HCT116 (cell line): ENCODE measurements around the gene ACVR1B. TPM values are rescaled to one million over a fixed set of nuclear protein-coding genes. Genes with fewer than 3 reads are reported as not detected.

Source experiments
- ATAC-seq: fragments of 200-7000 bp; cut with Tn5 transposase; 2 replicates; pipeline ENCODE4 v1.9.1; 2020; ENCODE audit warnings: mild to moderate bottlenecking, moderate library complexity
- BruUV-seq: library from RNA; stranded (reverse); fragments of 400-500 nt; replicated peaks from 2 replicates; lab custom pipeline; 2021; lab: Mats Ljungman, UMichigan
- CTCF ChIA-PET: fragments of 300-600 bp; sonication (Branson Sonifier 250); formaldehyde crosslinking; loops from one replicate; lab custom pipeline; 2021; ENCODE audit warnings: antibody characterized with exemption; lab: Charles Lee
- POLR2A ChIA-PET: fragments of 300-600, 350-600 bp; sonication (Branson Sonifier 250); formaldehyde crosslinking; loops from one replicate; lab custom pipeline; 2021; ENCODE audit warnings: antibody characterized with exemption; lab: Charles Lee
- RAD21 ChIA-PET, 2 experiments: fragments of 300-600 bp; sonication (Branson Sonifier 250); formaldehyde crosslinking; loops; one replicate each; lab custom pipeline; 2023; ENCODE audit warnings: low total read pairs in 2 of 2; ENCODE audit not compliant: uncharacterized antibody in 2 of 2, unreplicated experiment in 2 of 2, low non-redundant PET in 1 of 2; lab: Charles Lee
- DNase-seq: peaks from one replicate; pipeline ENCODE4 v3.0.0-alpha.2; 2010; ENCODE audit warnings: low read depth, low spot score
- H2AFZ ChIP-seq: fragments of 200-600 bp; shearing (Covaris generic), sonication (generic); 2 replicates; pipeline ENCODE4 v1.6.1; 2017; ENCODE audit warnings: low read depth, mixed run types, mixed read lengths, antibody characterized with exemption, low read length; ENCODE audit not compliant: poor library complexity, severe bottlenecking
- H3K27ac ChIP-seq: 2 replicates; pipeline ENCODE4 v1.5.1; 2012; ENCODE audit warnings: low read depth, low read length
- H3K27me3 ChIP-seq: fragments of 200-600 bp; sonication (generic); 2 replicates; pipeline ENCODE4 v1.6.1; 2016; ENCODE audit warnings: mixed run types, low read length, mixed read lengths; ENCODE audit not compliant: insufficient read depth
- H3K36me3 ChIP-seq, 2 experiments: fragments of 200-500 bp in 1 of 2; fragments of 200-600 bp in 1 of 2; sonication (Bioruptor generic) in 1 of 2; sonication (generic) in 1 of 2; 2 replicates each; pipeline versions ENCODE4 v1.5.1 to v1.6.1; 2014 to 2016; ENCODE audit warnings: low read length in 2 of 2, inconsistent platforms in 1 of 2, mixed read lengths in 1 of 2, mixed run types in 1 of 2; ENCODE audit not compliant: insufficient read depth in 2 of 2, control insufficient read depth in 1 of 2
- H3K4me1 ChIP-seq, 2 experiments: fragments of 200-600 bp in 1 of 2; sonication (generic) in 1 of 2; 2 replicates each; pipeline versions ENCODE4 v1.5.1 to v1.6.1; 2012 to 2017; ENCODE audit warnings: low read length in 2 of 2, inconsistent platforms in 1 of 2, mild to moderate bottlenecking in 1 of 2, mixed read lengths in 1 of 2, mixed run types in 1 of 2, moderate library complexity in 1 of 2; ENCODE audit not compliant: insufficient read depth in 2 of 2, control insufficient read depth in 1 of 2
- H3K4me2 ChIP-seq: fragments of 200-600 bp; sonication (generic); 2 replicates; pipeline ENCODE4 v1.6.1; 2017; ENCODE audit warnings: mixed run types, low read length, mixed read lengths
- H3K4me3 ChIP-seq, 2 experiments: fragments of 200-600 bp in 1 of 2; sonication (generic) in 1 of 2; replicated peaks in 1 of 2; 2 replicates each; pipeline ENCODE4 v1.5.1; 2011 to 2016; ENCODE audit warnings: low read length in 2 of 2, control low read depth in 1 of 2, low read depth in 1 of 2, mild to moderate bottlenecking in 1 of 2, mixed read lengths in 1 of 2, mixed run types in 1 of 2
- H3K79me2 ChIP-seq: fragments of 200-600 bp; sonication (generic); 2 replicates; pipeline ENCODE4 v1.6.1; 2017; ENCODE audit warnings: mild to moderate bottlenecking, mixed run types, low read length, moderate library complexity, mixed read lengths; ENCODE audit not compliant: insufficient read depth
- H3K9ac ChIP-seq: fragments of 200-600 bp; sonication (generic); 2 replicates; pipeline ENCODE4 v1.6.1; 2016; ENCODE audit warnings: low read length, mixed read lengths
- H3K9me2 ChIP-seq: fragments of 200-600 bp; sonication (generic), shearing (Covaris generic); 2 replicates; pipeline ENCODE4 v1.6.1; 2017; ENCODE audit warnings: mixed run types, mild to moderate bottlenecking, moderate library complexity; ENCODE audit not compliant: insufficient read depth
- H3K9me3 ChIP-seq, 2 experiments: fragments of 200-500 bp in 1 of 2; fragments of 200-600 bp in 1 of 2; sonication (Bioruptor generic) in 1 of 2; sonication (generic) in 1 of 2; 2 replicates each; pipeline ENCODE4 v1.6.1; 2014 to 2017; ENCODE audit warnings: low read length in 2 of 2, mixed read lengths in 2 of 2, inconsistent platforms in 1 of 2, low read depth in 1 of 2, mild to moderate bottlenecking in 1 of 2, mixed run types in 1 of 2, moderate library complexity in 1 of 2; ENCODE audit not compliant: control insufficient read depth in 1 of 2, insufficient read depth in 1 of 2
- H4K20me1 ChIP-seq: fragments of 200-600 bp; sonication (generic), shearing (Covaris generic); 2 replicates; pipeline ENCODE4 v1.6.1; 2017; ENCODE audit warnings: mixed run types, mild to moderate bottlenecking, moderate library complexity; ENCODE audit not compliant: insufficient read depth
- EGR1 ChIP-seq: IDR thresholded peaks from 2 replicates; pipeline ENCODE4 v1.6.1; 2012; ENCODE audit warnings: low read depth
- ELF1 ChIP-seq: IDR thresholded peaks from 2 replicates; pipeline ENCODE4 v1.6.1; 2012; ENCODE audit warnings: low read depth, borderline replicate concordance
- EZH2 ChIP-seq: fragments of 200-600 bp; sonication (generic); IDR thresholded peaks from 2 replicates; pipeline ENCODE4 v1.6.1; 2017; ENCODE audit warnings: antibody characterized with exemption, mixed run types
- JUND ChIP-seq: IDR thresholded peaks from 2 replicates; pipeline ENCODE4 v1.6.1; 2012
- POLR2A ChIP-seq: IDR thresholded peaks from 2 replicates; pipeline ENCODE4 v1.7.0; 2011; ENCODE audit warnings: borderline replicate concordance; ENCODE audit not compliant: insufficient read depth, insufficient read length; ENCODE audit errors: extremely low read depth
- POLR2AphosphoS5 ChIP-seq: IDR thresholded peaks from 2 replicates; pipeline ENCODE4 v1.6.1; 2011; ENCODE audit warnings: mild to moderate bottlenecking, low read depth, low read length, moderate library complexity
- SIN3A ChIP-seq: IDR thresholded peaks from 2 replicates; pipeline ENCODE4 v1.6.1; 2012; ENCODE audit warnings: low read depth
- SRF ChIP-seq: IDR thresholded peaks from 2 replicates; pipeline ENCODE4 v1.6.1; 2012; ENCODE audit warnings: low read depth
- TCF7L2 ChIP-seq: IDR thresholded peaks from 2 replicates; pipeline ENCODE4 v1.7.0; 2011; ENCODE audit warnings: borderline replicate concordance, inconsistent platforms; ENCODE audit not compliant: insufficient read depth, insufficient read length; ENCODE audit errors: extremely low read depth
- ZFX ChIP-seq: fragments of 450-650 bp; IDR thresholded peaks from 2 replicates; pipeline ENCODE4 v1.6.1; 2017
- intact Hi-C: fragments of 100-400 bp; cut with micrococcal nuclease; formaldehyde crosslinking; loops from 2 replicates; pipeline ENCODE4 v1.10.0; 2022
- total RNA-seq: library from RNA; stranded (reverse); gene quantifications from one replicate; pipeline ENCODE4 v1.2.1, GENCODE V29; 2021; ENCODE audit not compliant: unreplicated experiment
- TF ChIP-seq, protein P1 (sequence below): IDR thresholded peaks from 2 replicates; pipeline ENCODE4 v1.6.1; 2012
- TF ChIP-seq, protein P2 (sequence below): IDR thresholded peaks from 2 replicates; pipeline ENCODE4 v1.6.1; 2012; ENCODE audit warnings: low read depth
- TF ChIP-seq, protein P3 (sequence below): IDR thresholded peaks from 2 replicates; pipeline ENCODE4 v1.6.1; 2012

The ACVR1B gene
- total RNA-seq, 1 experiment from 2014 or later, result 22.7 TPM

DNA sequence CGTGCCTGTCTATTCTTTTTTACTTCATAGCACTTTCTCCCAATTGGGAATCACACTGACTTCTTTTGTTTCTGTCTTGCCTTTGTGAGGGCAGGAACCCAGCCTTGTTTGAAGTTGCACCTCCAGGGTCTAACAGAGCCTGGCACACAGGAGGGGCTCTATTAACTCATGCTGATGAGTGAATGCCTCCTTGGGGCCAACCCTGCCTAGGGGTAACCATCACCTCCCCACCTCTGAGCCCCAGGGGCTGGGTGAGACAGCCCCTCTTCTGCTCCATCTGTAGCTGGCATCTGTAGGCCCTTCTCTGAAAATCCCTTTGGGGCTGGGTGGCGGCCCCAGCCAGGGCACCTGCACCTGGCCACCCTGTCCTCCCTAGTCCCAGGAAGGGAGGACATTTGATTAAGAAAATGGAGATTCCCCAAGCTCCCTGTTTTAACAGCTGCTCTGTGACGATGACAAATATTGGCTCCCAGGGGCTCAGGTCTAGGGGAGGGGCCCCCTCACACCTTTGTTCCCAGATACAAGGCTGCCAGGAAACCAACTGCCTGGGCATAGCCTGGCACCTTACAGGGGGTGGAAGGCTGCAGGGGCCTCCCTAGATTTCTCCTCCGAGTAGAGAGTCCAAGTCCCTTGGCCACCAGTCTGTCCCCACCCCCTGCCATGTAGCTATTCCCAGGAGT is 67.1 kb downstream of the ACVR1B start:
- Histone ChIP-seq H3K9ac (no peak overlapping the region), H3K79me2 (no peaks in the 10 kb centered on the region), H4K20me1 (no peaks in the 10 kb centered on the region), H3K27me3 (no peaks in the 10 kb centered on the region), H3K9me3 (no peaks in the 10 kb centered on the region), H3K27ac (no peak overlapping the region)
- CTCF ChIA-PET, result interaction anchor here (7.9 kb wide), 1 partner anchor 13 kb away, joined by 137 read pairs; the partner anchor contains the start of gene TAMALIN
- intact Hi-C loops, result no loop called here
- no peak for ATAC-seq
- RAD21 ChIA-PET, result interaction anchor here in 1 of 2 experiments (0.7 kb wide), 1 partner anchor 14 kb away, joined by 3 read pairs; no protein-coding TSS in a partner anchor
- TF ChIP-seq EGR1, result no peak
- TF ChIP-seq ZFX, result no peak
- TF ChIP-seq POLR2A, result no peak
- TF ChIP-seq JUND, result no peak
- TF ChIP-seq, all 23 proteins: peak for 0
- Histone ChIP-seq H3K4me3 (no peak overlapping the region), H3K4me2 (peak overlapping the region; percentile 30; the same call in 1 of the 2 replicates), H2AFZ (no peak overlapping the region), H3K36me3 (no peaks in the 10 kb centered on the region), H3K9me2 (no peaks in the 10 kb centered on the region), H3K4me1 (peaks cover 3 to 29% of the 10 kb centered on the region in 2 experiments)
- POLR2A ChIA-PET, result no interaction called here
- DNase-seq, result no peak
- BruUV-seq, result no TSS peak

DNA sequence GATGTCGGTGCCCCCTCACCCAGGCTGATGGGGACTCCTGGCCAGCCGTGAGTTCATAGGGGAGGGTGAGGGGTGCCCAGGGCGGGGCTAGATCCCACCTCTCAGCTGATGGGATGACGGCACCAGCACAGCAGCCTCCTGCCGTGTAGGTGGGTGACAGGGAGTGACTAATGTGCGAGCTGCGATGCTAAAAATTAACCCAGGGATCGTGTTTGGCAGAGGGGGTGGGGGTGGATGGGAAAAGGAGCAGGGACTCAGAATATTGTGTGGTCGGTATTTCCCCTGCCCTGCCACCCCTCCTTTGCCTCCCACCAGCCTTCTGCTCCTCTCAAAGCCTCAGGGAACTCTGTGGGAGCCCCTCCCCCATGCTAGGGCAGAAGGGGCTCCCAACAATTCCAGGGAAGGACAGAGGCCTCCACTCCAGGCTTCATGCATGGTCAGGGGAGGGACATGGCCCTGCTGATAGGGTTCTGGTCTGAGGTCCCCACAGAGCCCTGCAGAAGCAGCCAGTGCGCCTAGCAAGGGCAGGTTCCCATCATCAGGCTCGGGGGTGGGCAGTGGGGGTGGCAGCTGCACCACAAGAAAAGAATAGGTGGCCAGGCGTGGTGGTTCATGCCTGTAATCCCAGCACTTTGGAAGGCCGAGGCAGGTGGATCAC is 67.7 kb downstream of the ACVR1B start:
- ATAC-seq (no peak), DNase-seq (no peak)
- BruUV-seq, result no TSS peak
- H3K9me3 ChIP-seq, result no peaks in the 10 kb centered on the region
- no peak overlapping the region for H3K4me3 ChIP-seq
- H3K27ac ChIP-seq, result no peak overlapping the region
- H3K9me2 ChIP-seq, result no peaks in the 10 kb centered on the region
- intact Hi-C loops, result no loop called here
- no peaks in the 10 kb centered on the region for H3K27me3 ChIP-seq
- no peaks in the 10 kb centered on the region for H3K79me2 ChIP-seq
- H2AFZ ChIP-seq, result no peak overlapping the region
- ChIA-PET CTCF (interaction anchor here (1.7 to 7.9 kb wide), 3 partner anchors 14 to 26 kb away, joined by 5 to 137 read pairs (median 15); partner anchors contain the start of gene TAMALIN), POLR2A (no interaction called here), RAD21 (interaction anchor here in 1 of 2 experiments (0.7 kb wide), 1 partner anchor 15 kb away, joined by 3 read pairs; no protein-coding TSS in a partner anchor)
- H3K9ac ChIP-seq, result no peak overlapping the region
- H4K20me1 ChIP-seq, result no peaks in the 10 kb centered on the region
- H3K4me1 ChIP-seq, result peaks cover 6 to 36% of the 10 kb centered on the region in 2 experiments
- peak overlapping the region; percentile 30; the same call in 1 of the 2 replicates for H3K4me2 ChIP-seq
- no peaks in the 10 kb centered on the region for H3K36me3 ChIP-seq
- TF ChIP-seq ELF1, result no peak
- TF ChIP-seq, protein P1, sequence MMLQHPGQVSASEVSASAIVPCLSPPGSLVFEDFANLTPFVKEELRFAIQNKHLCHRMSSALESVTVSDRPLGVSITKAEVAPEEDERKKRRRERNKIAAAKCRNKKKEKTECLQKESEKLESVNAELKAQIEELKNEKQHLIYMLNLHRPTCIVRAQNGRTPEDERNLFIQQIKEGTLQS, result no peak
- no peak for TF ChIP-seq POLR2AphosphoS5
- TF ChIP-seq EZH2, result no peak
- no peak for TF ChIP-seq SIN3A
- TF ChIP-seq, protein P2, sequence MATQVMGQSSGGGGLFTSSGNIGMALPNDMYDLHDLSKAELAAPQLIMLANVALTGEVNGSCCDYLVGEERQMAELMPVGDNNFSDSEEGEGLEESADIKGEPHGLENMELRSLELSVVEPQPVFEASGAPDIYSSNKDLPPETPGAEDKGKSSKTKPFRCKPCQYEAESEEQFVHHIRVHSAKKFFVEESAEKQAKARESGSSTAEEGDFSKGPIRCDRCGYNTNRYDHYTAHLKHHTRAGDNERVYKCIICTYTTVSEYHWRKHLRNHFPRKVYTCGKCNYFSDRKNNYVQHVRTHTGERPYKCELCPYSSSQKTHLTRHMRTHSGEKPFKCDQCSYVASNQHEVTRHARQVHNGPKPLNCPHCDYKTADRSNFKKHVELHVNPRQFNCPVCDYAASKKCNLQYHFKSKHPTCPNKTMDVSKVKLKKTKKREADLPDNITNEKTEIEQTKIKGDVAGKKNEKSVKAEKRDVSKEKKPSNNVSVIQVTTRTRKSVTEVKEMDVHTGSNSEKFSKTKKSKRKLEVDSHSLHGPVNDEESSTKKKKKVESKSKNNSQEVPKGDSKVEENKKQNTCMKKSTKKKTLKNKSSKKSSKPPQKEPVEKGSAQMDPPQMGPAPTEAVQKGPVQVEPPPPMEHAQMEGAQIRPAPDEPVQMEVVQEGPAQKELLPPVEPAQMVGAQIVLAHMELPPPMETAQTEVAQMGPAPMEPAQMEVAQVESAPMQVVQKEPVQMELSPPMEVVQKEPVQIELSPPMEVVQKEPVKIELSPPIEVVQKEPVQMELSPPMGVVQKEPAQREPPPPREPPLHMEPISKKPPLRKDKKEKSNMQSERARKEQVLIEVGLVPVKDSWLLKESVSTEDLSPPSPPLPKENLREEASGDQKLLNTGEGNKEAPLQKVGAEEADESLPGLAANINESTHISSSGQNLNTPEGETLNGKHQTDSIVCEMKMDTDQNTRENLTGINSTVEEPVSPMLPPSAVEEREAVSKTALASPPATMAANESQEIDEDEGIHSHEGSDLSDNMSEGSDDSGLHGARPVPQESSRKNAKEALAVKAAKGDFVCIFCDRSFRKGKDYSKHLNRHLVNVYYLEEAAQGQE, result no peak
- TF ChIP-seq ZFX, result no peak
- no peak for TF ChIP-seq SRF
- TF ChIP-seq, protein P3, sequence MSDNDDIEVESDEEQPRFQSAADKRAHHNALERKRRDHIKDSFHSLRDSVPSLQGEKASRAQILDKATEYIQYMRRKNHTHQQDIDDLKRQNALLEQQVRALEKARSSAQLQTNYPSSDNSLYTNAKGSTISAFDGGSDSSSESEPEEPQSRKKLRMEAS, result no peak
- no peak for TF ChIP-seq TCF7L2
- no peak for TF ChIP-seq POLR2A
